HG03354 (cell line): ENCODE measurements around the gene ABCC1.
"Not testable (repeated sequence)": the region's sequence is repeated elsewhere in the genome, so short reads cannot be mapped to it uniquely, and the experiment has no call there.

Source experiments
- ATAC-seq: cut with Tn5 transposase; IDR thresholded peaks from one replicate; pipeline ENCODE4 v1.9.1; 2021; ENCODE audit warnings: mild to moderate bottlenecking; ENCODE audit not compliant: unreplicated experiment, poor library complexity, severe bottlenecking

ABCC1 gene

DNA sequence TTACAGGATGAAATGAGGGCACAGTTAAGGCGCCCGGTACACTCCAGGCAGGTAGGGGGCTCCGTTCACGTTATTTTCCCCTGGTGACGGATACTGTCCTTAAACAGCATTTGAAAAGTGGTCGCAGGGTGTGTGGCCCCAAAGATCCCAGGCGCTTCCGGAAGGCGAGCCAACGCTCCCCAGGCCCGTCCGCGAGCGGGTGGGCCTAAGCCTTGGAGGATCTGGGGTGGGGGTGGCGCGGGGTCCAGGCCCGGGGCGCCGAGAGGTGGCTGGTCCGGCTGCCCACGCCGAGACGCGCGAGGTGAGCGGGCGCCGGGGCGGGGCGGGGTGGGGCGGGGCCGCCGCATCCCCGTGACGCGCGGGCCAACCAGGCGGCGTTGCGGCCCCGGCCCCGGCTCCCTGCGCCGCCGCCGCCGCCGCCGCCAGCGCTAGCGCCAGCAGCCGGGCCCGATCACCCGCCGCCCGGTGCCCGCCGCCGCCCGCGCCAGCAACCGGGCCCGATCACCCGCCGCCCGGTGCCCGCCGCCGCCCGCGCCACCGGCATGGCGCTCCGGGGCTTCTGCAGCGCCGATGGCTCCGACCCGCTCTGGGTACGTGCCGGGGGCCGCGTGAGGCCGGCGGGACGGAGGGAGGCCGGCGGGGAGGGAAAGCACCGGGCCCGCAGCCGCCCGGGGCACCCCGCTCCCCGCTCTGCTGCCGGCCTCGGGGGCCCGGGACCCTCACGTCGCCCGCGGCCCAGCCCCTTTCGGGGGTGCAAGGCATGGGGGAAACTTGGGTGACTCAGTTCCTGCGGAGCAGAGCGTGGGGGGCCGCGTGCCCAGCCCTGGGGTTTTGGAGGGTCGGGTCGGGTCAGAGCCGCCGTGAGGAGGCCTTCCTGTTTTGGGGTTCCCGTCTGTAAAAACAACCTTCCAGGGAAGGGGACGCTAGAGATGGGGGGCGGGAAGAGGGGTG is at the start of gene ABCC1:
ABCC1 (plus strand) TSS at position 407 of the 951 bp plus-strand sequence; CDS start at position 543, 136 bp downstream.
- ATAC-seq: peak; percentile 60

DNA sequence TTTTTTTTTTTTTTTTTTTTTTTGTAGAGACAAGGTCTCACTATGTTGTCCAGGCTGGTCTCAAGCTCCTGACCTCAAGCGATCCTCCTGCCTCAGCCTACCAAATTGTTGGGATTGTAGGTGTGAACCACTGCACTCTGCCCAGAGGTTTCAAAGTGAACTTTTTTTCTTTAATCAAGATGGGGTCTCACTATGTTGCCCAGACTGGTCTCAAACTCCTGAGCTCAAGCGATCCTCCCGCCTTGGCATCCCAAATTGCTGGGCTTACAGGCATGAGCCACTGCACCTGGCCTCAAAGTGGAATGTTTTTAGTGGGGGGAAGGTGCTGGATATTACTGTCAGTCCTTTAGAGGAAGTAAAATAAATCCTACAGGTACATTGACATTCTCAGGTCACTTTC is 49.1 kb upstream of the ABCC1 start:
- no peak for ATAC-seq

DNA sequence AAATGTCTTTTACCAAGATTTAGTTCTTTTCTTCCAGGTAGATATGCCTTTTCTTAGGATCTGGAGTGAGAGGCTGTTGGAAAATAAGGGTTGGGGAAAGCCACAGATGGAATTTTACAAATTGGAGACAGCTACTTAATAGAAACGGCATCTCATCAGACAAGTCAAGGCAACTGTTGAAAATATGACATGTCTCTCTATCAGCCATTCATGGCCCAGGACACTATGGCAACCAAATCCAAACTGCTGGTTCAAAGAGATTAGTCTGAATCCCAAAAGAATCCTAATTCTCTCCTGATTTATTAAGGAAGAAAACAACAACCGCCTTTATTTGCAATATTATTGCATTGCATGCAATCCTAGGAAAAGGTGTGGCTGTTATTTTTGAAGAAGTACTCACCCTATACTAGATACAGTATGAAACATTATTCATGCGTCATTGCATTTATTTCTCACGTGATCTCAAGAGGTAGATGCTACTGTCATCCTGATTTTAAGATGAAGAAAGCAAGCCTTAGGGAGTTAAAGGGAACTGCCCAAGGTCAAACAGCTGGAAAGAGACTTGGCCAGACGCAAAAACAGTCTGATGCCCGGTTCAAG is 48.4 kb upstream of the ABCC1 start:
- ATAC-seq: no peak

DNA sequence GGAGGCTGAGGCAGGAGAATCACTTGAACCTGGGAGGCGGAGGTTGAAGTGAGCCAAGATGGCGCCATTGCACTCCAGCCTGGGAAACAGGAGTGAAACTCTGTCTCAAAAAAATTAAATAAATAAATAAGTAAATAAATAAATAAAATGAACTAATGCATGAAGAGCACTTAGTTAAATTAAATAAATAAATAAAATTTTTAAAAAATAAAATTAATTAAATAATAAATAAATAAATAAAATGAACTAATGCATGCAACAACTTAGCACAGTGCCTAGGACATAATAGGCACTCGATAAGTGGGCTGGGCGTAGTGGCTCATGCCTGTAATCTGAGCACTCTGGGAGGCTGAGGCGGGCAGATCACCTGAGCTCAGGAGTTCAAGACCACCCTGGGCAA is 45.5 kb upstream of the ABCC1 start:
- ATAC-seq: no peak

DNA sequence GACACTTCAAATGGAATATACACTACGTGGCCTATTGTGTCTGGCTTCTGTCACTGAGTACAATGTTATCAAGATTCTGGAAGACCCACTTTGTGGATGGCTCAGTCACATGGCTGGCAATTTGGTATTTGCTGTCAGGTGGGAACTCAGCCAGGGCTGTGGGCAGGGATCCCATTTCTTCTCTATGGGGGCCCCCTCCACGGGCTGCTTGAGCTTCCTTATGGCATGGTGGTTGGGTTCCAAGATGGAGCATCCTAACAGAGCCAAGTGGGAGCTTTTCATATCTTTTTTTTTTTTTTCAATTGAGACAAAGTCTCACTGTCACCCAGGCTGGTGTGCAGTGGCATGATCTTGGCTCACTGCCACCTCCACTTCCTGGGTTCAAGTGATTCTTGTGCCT is 43.0 kb upstream of the ABCC1 start:
- ATAC-seq: no peak

DNA sequence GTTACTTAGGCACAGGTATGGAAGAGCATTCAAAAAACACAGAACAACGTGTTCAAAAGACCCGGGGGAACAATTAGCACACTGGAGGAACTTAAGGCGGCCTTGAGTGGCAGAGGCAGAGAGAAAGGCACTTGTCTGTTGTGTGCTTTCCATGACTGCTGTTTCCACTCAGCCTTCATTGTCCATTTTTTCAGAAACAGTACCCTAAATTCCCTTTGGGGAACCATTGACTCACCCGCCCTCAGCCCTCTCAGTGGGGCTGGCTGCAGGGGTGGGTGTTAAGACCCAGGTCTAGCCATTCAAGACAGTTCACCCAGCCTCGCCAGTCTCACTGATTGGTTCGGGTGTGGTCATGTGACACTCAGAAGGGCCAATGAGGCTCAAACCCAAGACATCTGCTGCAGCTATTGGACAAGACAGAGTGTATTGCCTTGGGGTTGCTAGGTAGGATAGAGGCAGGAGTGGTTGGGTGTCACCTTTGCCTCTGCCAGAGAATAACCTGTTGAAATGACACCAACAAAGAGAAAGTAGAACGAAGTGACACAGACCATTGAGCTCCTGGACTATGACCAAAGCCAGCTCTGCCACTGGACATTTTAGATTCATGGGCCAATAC is 41.4 kb upstream of the ABCC1 start:
- ATAC-seq: peak; percentile 100

DNA sequence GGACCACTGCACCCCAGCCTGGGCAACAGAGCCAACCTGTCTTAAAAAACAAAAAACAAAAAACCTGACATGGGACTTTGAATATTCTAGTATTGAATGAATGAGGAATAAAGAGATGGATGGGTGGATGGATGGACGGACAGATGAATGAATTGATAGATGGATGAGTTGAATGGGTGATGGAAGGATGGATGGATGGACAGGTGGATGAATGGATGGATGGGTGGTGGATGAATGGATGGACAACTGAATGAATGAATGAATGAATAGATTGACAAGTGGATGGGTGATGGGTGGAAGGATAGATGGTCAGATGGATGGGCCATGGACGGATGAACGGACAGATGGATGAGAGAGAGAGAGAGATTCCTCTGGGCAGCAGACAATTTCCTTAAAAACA is 38.2 kb upstream of the ABCC1 start:
- ATAC-seq: no peak

DNA sequence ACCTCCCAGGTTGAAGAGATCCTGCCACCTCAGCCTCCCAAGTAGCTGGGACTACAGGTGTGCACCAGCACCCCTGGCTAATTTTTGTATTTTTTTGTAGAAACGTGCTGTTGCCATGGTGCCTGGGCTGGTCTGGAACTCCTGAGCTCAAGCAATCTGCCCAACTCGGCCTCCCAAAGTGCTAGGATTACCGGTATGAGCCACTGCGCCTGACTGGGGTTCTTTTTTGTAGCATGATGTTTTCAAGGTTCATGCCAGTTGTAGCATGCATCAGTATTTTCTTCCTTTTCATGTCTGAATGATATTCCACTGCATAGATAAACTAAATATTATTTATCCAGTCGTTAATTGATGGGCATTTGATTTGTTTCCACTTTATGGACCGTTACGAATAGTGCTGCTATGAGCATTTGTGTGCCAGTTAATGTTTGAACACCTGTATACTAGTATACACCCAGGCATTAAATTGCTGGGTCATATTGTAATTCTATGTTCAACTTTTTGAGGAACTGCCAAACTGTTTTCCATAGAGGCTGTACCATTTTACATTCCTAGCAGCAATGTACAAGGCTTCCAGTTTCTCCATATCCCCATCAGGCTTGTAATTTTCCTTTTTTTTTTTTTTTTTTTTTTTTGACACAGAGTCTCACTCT is 36.2 kb upstream of the ABCC1 start:
- ATAC-seq: no peak

DNA sequence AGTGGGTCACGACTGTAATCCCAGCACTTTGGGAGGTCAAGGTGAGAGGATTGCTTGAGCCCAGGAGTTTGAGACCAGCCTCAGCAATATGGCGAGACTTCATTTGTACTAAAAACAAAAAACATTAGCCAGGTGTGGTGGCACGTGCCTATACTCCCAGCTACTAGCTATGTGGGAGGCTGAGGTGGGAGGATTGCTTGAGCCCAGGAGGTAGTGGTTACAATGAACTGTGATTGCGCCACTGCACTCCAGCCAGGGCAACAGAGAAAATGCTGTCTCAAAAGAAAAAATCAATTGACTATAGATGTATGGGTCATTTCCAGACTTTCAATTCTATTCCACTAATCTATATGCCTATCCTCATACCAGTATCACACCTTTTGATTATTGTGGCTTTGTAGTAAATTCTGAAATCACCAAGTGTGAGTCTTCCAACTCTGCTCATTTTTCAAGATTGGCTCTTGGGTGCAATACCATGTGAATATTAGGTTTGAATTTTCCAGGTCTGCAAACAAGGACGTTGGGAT is 33.8 kb upstream of the ABCC1 start:
- ATAC-seq: no peak

DNA sequence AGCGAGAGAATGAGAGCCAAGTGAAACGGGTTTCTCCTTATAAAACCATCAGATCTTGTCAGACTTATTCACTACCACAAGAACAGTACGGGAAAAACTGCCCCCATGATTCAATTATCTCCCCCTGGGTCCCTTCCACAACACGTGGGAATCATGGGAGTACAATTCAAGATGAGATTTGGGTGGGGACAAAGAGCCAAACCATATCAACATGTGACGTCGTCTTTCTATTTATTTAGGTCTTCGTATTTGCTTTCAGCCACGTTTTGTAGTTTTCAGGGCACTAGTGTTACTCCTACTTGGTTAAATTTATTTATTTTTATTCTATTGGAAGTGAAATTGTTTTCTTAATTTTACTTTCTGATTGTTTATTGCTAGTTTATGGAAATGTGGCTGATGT is 33.1 kb upstream of the ABCC1 start:
- ATAC-seq: no peak

DNA sequence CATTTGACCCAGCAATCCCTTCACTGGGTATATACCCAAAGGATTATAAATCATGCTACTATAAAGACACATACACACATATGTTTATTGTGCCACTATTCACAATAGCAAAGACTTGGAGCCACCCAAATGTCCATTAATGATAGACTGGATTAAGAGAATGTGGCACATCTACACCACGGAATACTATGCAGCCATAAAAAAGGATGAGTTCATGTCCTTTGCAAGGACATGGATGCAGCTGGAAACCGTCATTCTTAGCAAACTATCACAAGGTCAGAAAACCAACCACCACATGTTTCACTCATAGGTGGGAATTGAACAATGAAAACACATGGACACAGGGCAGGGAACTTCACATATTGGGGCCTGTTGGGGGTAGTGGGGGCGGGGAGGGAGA is 31.1 kb upstream of the ABCC1 start:
- ATAC-seq: not testable (repeated sequence)

DNA sequence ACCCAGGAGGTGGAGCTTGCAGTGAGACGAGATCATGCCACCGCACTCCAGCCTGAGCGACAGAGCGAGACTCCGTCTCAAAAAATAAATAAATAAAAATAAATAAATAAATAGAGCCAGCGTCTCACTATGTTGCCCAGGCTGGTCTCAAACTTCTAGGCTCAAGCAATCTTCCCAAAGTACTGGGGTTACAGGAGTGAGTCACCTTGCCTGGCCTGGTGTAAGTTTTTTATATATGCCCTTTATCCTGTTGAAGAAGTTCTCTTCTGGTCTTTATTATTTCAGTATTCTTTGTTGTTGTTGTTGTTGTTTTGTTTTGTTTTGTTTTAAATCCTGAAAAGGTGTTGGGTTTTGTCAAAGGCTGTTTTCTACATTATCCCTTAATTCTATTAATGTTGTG is 30.1 kb upstream of the ABCC1 start:
- no peak for ATAC-seq

DNA sequence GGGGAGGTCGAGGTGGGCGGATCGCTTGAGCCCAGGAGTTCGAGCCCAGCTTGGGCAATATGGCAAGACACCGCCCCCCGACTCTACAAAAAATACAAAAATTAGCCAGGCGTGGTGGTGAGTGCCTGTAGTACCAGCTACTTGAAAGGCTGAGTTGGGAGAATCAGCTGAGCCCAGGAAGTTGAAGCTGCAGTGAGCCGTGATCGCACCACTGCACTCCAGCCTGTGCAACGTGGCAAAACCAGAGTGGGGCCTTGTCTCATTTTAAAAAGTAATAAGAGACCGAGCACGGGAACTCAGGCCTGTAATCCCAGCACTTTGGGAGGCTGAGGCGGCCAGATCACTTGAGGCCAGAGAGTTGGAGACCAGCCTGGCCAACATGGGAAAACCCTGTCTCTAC is 24.4 kb upstream of the ABCC1 start:
- ATAC-seq: no peak

DNA sequence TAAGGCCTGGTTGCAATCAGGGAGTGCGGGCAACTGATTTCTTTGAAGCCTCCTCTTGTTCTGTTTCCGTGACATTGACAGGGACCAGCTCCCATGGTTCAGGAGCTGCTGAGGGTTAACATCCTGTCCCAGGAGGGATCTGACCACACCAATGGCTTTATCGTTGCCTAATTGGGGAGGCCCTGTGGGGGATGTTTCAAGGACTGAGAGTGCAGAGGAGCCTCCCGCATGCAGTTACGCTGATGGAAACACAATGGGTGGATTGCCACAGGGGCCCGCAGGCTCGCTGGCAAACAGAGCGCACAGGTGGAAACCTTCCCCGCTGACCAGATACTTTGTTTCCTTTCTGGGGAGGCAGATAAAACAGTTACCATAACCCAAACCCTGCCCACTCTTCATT is 23.8 kb upstream of the ABCC1 start:
- no peak for ATAC-seq

DNA sequence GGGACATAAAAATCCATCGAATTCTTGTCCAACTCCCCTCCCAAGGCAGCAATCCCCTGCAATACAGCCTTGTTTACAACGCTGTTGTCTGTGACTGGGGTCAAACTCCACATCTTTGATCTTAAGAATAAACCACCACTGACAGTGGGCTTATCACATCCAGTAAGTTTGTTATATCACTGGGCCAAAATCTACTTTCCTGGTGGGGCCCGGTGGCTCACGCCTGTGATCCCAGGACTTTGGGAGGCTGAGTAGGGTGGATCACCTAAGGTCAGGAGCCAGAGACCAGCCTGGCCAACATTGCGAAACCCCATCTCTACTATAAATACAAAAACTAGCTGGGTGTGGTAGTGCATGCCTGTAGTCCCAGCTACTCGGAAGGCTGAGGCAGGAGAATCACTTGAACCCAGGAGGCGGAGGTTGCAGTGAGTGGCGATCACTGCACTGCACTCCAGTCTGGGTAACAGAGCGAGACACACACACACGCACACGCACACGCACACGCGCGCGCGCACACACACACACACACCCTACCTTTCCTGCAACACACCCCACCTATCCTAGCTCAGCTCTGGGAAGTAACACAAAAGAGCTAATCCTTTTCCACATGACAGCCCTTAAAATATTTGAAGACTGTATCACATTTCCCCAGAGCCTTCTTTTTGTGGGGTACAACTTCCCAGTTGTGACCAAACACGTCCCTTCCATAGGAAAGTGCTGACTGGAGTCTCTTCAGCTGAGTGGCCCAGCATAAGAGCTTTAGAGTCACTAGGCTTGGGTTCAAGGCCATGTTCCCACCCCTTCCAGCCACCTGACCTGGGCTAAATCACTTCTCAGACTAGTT is 20.9 kb upstream of the ABCC1 start:
- ATAC-seq: no peak

DNA sequence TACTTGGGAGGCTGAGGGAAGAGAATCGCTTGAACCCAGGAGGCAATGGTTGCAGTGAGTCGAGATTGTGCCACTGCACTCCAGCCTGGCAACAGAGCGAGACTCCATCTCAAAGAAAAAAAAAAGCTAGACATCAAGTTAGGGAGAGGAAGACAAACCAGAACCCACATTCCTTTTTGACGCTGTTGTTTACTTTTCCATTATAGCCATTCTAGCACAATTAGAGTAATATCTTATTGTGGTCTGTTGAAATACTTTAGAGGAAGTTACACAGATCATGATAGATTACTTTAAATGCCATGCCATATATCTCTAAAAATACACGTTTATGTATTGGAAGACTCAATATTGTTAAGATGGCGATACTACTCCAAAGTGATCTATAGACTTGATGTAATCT is 16.5 kb upstream of the ABCC1 start:
- no peak for ATAC-seq

DNA sequence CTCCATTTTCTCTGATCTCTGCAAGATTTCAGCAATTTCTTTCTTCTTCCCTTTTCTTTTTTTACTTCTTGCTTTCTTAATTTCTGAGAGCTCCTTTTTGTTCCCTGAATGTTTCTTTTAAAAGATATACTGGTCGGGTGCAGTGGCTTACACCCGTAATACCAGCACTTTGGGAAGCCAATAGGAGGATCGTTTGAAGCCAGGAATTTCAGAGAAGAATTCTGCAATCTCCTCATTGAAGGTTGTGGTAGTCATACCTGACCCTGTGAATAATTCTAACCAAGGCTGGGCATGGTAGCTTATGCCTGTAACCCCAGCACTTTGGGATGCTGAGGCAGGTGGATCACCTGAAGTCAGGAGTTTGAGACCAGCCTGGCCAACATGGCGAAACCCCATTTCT is 15.6 kb upstream of the ABCC1 start:
- no peak for ATAC-seq

DNA sequence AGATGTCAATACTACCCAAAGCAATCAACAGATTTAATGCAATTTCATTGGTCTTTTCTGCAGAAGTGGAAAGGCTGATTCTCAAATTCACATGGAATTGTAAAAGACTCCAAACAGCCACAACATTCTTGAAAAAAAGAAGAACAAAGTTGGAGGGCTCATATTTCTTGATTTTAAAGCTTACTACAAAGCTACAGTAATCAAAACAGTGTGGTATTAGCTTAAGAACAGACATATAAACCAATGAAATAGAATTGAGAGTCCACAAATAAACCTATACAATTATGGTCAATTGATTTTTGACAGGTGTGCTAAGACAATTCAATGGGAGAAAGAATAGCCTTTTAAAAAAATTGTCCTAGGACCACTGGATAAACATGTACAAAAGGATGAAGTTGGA is 14.4 kb upstream of the ABCC1 start:
- no peak for ATAC-seq

DNA sequence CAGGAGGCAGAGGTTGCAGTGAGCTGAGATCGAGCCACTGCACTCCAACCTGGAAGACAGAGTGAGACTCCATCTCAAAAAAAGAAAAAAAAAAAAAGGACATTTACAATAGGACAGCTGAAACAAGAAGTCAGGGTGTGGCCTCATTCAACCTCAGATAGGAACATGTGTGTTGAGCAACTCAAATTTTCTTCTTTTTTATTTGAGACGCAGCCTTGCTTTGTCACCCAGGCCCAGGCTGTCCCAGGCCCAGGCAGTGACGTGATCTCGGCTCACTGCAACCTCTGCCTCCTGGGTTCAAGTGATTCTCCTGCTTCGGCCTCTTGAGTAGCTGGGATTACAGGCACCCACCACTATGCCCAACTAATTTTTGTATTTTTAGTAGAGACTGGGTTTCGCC is 12.6 kb upstream of the ABCC1 start:
- not testable (repeated sequence) for ATAC-seq
